22Rv1 (cell line): ENCODE results near the gene STK33.

Source experiments
- CTCF ChIP-seq: fragments of 450-650 bp; IDR thresholded peaks from 2 replicates; pipeline ENCODE4 v1.5.1; 2017; ENCODE audit warnings: mild to moderate bottlenecking
- ZFX ChIP-seq: fragments of 450-650 bp; IDR thresholded peaks from 2 replicates; pipeline ENCODE4 v1.6.1; 2017; ENCODE audit warnings: antibody characterized with exemption, borderline replicate concordance

- TF ChIP-seq CTCF (no peak), ZFX (no peak)
These were observed 212.1 kb downstream of the STK33 start for GRCh38 chr11:8381871-8382396.
